NCI-H510A (cell line): ENCODE measurements around the gene GATM.
"Not testable (repeated sequence)": the region's sequence is repeated elsewhere in the genome, so short reads cannot be mapped to it uniquely, and the experiment has no call there.

Experiments used
- DNase-seq: peaks from one replicate; lab custom pipeline; 2025; lab: John Stamatoyannopoulos, UW

The GATM gene

DNA sequence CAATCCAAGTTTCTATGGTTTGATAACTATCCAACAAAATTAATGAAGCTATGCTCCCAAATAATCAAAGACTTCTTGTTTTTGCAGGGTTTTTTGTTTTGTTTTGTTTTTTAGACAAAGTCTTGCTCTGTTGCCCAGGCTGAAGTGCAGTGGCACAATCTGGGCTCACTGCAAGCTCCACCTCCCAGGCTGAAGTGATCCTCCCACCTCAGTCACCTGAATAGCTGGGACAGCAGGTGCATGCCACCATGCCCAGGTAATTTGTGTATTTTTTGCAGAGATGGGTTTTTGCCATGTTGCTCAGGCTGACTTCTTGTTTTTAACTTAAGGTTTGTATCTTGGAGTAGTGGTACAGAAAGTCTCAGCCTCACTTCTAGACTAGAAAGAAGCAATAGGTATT, 11.0 kb upstream of the GATM start:
- no peak for DNase-seq

DNA sequence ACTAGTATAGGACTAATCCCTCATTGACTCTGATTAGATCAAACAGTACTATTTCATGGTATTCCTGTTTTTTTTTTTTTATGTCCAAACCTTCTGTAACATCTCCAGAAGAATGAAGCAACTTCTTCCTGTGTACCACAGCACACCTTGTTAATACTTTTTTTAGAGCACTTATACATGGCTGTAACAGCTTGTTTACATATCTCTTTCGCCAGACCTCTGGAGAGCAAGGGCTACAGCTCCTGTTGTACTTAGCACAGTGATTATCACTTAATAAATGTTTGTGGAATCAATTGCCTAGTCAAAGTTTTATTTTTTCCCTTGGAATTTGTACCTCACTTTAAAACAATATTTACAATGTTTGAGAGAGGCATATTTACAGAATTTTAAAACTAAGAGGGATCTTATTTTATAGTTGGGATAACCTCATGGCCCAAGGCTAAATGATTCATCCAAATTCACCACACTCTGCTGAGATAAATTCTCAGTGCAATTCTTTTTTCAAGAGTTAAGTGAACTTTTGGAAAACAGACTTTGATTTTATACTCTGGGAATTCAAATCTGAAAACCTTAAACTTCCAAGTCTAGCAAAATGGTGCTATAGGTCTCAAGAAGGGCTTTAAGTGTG, 9.2 kb upstream of the GATM start:
- no peak for DNase-seq

GRCh38 chr15:45386974-45387373, 8.6 kb upstream of the GATM start:
- no peak for DNase-seq

GRCh38 chr15:45386420-45386819, 8.1 kb upstream of the GATM start:
- DNase-seq, result no peak

DNA sequence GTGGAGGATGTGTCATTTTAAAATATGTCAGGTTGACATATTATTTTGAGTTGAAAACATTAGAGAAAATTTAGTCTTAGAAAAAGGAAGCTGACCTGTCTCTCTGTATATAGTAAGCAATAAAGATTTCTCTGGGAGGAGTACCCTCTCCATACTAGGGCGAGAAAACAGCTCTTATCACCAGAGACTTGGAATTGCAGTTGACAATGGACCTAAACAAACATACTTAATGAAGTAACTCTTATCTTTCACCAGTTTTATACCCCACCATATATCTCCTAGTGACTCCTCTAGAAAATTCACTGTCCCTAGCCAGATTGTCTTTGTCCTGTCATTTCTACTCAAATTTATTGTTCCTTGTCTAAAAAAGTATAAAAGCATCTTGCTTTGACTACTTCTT, 7.2 kb upstream of the GATM start:
- no peak for DNase-seq

GRCh38 chr15:45384700-45385099, 6.4 kb upstream of the GATM start:
- DNase-seq, result no peak

DNA sequence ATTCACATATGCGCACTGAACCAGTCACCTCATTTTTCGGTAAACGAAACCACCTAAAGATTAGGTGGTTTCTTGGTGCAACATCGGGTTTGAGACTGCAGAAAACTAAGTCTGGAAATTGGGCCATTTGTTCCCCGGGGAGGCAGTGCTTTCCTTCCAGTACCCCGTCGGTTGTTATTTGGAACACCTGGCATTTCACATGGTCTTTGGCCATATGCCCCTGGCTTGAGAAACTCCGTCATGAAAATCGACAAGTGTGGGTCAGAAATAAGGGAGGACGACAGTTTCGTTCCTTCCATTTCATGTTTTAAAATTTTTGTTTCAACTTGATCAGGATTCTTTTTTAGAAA, 544 bp upstream of the GATM start:
- no peak for DNase-seq

DNA sequence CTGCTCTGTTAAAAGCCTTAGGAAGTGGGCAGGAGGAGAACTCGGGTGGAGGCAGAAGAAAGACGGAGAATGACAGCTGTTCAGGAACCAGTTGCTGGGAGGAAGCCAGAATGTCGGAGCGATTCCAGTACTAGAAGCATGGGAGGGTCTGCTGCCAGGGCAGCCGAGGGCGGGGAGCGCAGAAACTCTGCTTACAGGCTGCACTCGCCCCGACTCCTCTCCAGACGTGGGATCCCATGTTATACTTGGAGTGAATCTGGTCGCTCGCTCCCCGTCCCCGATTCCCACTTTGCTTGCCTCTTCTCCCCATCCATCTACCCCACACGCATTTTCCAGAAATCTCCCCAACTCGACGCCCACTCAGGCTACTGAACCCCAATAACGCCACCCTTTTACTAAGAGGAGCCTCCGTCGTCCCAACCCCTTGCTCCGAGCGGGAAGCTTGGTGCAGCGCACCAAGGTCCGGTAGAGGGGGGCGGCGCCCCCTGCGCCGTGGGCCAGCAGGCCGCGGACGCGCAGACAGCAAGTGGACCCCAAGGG, 665 bp downstream of the GATM start:
- no peak for DNase-seq

DNA sequence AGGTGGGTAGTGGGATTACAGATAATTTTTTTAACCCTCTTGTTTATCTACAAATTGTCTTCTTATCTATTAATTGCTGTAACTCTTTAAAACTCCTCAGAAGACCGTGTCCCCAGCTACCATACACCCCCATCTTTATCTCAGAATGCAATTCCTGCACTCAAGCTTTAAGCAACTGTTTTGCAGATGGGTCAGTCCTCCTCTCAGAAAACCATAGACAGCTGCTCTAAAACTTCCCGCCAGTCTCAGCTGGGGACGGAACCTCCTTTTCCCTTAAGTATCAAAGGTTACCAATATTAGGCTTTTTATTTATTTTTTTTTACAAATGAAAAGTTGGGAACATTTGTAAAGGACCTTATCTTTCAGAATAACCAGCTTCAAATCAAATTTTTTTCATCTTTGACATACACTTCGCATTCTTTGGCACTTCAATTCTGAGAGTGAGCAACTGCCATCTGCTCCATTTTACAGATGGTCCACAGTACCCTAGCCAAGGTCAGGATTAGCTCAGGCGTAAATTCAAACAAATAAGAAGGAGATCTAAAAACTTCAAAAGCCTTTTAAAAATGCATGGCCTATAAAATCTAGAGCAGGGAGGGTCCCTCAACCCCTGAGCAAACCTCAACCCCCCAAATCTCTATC, 1.3 kb downstream of the GATM start:
- DNase-seq, result no peak

DNA sequence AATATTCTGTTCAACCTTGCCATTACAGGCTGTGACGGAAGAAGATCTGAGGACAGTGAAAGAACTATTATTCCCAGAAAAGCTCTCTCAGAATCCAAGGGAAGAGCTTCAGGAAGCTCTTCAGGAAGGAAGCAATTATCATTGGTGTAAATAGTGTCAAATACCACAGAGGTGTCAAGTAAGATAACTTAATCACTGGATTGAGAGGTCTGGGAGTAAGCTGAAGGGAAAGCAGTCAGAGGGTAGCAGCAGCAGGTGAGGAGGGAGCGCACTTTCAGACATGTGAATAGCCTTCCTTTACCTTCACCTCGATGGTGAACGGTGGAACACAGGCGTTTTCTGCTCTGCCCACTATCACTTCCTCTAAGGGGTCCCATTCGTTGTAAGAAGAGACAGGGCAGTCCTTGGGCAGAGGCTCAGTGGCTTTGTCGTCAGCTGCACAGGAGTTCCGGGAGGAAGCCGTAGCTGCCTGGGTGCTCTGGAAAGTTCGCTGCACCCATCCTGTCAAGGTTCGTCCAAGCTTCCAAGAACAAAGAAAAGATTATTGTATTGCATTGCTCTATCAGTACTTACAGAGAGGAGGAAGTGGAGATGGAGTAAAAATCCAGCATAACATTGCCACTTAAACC, 1.9 kb downstream of the GATM start:
- DNase-seq, result no peak

- no peak for DNase-seq
Measured at GRCh38 chr15:45375836-45376235, 2.5 kb downstream of the GATM start.

DNA sequence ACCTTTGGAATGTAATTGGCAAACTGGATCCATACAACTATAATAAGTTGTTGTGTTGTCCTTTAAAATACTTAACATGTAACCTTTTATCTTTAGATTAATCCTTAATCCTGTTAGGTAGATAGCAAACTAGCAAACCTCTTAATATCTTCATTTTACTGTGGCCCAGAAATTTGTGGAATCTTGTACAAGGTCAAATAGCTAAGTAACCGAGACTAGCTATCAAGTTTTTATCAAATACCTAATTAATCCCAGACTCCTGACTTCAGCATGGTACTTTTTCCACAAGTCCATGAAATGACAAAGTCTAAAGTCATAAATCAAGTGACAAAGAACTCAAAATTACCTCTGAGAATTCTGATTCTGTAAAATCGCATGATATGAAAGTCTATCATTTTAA, 4.4 kb downstream of the GATM start:
- no peak for DNase-seq

GRCh38 chr15:45372041-45372995, 6.0 kb downstream of the GATM start:
- no peak for DNase-seq

- DNase-seq, result no peak
Measured at GRCh38 chr15:45371546-45371945, 6.8 kb downstream of the GATM start.

DNA sequence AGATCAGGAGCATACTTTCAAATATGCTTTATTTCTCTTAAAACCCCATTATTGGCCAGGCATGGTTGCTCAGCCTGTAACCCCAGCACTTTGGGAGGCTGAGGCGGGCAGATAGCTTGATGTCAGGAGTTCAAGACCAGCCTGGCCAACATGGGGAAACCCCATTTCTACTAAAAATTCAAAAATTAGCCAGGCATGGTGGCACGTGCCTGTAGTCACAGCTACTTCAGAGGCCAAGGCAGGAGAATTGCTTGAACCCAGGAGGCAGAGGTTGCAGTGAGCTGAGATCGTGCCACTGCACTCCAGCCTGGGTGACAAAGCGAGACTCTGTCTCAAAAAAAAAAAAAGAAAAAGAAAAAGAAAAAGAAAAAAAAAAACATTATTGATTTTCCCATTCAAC, 8.3 kb downstream of the GATM start:
- not testable (repeated sequence) for DNase-seq

- not testable (repeated sequence) for DNase-seq
Measured at GRCh38 chr15:45367222-45367621, 11.1 kb downstream of the GATM start.

- no peak for DNase-seq
Measured at GRCh38 chr15:45364271-45364670, 14.1 kb downstream of the GATM start.

GRCh38 chr15:45363801-45364200, 14.5 kb downstream of the GATM start:
- no peak for DNase-seq

GRCh38 chr15:45363334-45363733, 15.0 kb downstream of the GATM start:
- DNase-seq, result no peak

DNA sequence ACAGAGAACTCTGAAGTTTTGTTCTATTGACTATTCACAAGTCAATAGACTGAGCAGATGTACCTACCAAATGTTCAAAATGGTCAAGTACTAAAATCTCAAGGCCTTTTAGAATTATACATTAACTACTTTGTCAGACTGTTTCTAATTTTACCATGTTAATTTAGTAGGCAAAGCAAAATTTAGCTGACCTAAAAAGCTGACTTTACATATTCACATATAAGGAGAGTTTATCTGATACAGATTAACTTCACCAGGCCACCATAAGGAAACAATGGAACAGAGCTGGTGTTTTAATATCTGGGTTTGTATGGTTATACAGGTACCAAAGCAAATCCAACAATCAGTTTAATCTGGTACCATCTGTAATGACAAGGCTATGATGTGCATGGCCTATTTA, 15.9 kb downstream of the GATM start:
- no peak for DNase-seq

DNA sequence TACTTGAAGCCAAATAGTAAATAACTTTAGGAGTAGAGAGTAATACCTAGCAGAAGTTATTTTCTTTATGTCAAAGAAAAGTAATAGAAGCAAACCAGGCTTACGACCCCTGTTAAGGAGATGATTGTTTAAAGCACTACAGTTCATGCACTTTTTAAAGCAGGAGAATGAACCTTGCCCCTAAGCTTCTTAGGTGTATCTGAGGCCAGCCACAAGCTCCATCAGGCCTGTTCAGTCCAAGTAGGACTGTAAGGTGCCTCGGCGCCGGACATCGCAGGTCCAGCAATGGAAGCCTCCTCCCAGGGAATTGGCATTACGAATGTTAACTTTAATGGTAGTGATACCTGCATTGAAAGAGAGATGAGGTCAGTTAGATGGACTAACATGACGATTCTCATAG, 16.5 kb downstream of the GATM start:
- no peak for DNase-seq

DNA sequence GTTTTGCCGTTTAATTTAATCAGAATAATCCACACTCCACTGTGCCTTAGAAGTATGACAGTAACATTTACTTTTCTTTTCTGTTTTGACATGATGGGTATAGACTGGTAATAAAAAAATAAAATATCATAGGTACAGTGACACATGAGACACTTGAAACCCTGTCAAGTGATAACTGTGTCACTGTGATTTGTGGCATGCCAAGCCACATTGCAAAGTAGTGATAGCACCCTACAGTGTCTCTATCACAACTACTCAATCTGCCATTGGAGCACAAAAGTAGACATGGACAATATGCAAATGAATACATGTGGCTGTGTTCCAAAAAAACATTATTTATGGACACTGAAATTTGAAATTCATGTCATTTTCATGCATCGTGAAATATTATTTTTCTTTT, 22.5 kb downstream of the GATM start:
- DNase-seq, result no peak
